ENCODE measurements around the gene NOP9.

DNA sequence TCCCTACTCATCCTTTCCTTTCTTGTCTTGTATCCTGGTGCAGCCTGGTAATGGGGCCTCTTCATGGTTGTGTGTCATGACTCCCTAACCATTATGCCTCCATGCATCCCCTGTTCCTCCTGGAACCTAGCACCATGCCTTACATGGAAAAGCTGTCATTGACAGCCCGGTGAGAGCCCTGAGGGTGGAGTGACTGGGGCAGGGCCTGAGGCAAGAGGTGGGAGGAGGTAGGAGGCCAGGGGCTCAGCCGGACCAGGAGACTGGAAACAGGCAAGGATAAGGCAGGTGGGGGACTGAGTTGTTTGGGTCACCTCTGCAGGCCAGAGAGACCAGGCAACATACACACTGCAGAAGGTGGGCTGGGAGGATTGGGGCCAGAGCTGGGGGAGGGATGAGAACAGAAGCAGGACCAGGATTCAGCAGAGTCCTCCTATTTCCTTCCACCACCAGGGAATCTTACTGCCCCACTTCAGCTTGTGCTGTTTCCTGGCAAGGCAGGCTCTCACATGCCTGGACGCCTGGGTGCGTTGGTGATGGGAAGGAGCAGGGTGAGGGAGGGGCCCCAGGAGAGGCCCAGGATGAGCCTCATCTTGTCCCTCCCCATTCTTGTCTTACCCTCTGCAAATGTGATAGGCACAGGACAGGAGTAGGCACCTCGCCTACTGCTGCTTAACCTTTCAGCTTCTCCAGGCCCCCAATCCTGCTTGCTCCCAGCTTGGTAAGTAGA lies 10.1 kb downstream of the NOP9 start, which contains the start of gene LTB4R2:
- TF ChIP-seq, protein P1, sequence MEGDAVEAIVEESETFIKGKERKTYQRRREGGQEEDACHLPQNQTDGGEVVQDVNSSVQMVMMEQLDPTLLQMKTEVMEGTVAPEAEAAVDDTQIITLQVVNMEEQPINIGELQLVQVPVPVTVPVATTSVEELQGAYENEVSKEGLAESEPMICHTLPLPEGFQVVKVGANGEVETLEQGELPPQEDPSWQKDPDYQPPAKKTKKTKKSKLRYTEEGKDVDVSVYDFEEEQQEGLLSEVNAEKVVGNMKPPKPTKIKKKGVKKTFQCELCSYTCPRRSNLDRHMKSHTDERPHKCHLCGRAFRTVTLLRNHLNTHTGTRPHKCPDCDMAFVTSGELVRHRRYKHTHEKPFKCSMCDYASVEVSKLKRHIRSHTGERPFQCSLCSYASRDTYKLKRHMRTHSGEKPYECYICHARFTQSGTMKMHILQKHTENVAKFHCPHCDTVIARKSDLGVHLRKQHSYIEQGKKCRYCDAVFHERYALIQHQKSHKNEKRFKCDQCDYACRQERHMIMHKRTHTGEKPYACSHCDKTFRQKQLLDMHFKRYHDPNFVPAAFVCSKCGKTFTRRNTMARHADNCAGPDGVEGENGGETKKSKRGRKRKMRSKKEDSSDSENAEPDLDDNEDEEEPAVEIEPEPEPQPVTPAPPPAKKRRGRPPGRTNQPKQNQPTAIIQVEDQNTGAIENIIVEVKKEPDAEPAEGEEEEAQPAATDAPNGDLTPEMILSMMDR (IDR thresholded peaks at IDR 0.05), result no peak
- no peak for TF ChIP-seq POLR2A (IDR thresholded peaks at IDR 0.05)

All from gastroesophageal sphincter (tissue), 3 donors.